GM18505 (cell line): ENCODE results near the gene CRIP2.

Experiments used
- ATAC-seq: cut with Tn5 transposase; IDR thresholded peaks from one replicate; pipeline ENCODE4 v1.9.1; 2021; ENCODE audit not compliant: unreplicated experiment
- POLR2A ChIP-seq: IDR thresholded peaks from 4 replicates; pipeline ENCODE4 v1.6.1; 2011; ENCODE audit warnings: borderline replicate concordance; ENCODE audit not compliant: insufficient read depth, insufficient read length; ENCODE audit errors: extremely low read depth

The CRIP2 gene

DNA sequence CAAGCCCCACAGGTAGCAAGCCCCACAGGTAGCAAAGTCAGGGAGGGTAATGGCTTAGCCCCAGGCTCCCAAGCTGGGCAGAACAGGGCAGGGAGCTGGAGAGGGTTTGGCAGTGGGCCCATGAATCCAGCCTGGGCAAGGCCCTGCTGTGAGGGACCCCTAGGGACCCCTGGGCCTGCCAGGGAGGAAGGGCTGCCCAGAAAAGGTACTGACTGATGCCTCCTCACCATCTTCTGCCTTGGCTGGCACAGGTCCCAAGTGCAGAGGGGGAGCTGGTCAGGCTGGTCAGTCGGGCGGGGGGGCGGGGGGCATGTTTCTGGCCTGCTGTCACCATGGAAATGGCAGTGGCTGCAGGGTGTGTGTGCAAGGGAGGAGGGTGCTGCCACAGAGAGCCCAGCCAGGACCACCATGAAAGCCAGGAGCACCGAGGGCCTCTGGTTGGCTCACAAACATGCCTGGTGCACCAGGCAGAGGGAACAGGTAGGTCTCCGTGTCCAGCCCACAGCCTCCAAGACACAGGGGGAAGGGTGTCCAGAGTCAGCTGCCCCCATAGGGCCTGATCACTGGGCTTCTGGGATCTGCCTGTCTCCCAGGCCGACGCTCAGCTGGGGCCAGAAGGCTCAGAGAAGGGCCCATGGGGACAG, 1.5 kb upstream of the CRIP2 start:
- no peak for ATAC-seq
- TF ChIP-seq POLR2A, result no peak

DNA sequence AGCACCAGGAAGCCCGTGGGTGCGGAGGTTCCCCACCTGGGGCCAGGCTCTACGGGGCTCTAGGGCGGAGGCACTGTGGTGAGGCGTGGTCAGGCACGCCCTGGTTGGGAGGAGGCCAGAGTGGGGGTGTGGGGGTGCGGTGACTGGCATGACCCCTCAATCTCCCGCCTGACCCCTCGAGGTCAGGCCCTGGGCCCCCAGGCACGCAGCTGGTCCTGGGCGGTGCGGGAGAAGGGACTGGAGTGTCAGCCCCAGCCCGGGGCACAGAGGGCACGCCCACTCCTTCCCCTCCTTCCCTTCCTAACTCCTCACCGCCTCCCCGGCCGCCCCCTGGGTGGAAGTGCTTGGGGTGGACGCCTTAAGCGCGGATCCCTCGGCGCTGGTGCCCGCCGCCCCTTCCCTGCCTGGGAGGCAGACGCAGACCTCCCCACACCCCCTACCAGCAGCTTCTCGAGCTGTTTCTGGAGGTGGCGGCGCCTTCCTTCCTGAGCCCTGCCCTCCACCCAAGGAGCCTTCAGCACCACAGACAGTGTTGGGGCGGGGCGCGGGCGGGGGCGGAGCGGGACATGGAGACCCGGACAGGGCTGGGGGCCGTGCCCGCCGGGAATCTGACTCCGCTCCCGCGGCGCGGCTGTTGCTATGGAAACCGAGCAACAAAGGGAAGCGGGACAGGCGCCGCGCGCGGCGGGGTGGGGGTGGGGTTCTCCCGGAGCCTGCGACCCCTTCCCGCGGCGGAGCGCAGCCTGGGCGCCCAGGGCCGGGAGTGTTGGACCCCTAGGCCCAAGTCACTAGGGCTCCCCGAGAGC, 741 bp upstream of the CRIP2 start:
- TF ChIP-seq POLR2A, result no peak
- ATAC-seq, result no peak

DNA sequence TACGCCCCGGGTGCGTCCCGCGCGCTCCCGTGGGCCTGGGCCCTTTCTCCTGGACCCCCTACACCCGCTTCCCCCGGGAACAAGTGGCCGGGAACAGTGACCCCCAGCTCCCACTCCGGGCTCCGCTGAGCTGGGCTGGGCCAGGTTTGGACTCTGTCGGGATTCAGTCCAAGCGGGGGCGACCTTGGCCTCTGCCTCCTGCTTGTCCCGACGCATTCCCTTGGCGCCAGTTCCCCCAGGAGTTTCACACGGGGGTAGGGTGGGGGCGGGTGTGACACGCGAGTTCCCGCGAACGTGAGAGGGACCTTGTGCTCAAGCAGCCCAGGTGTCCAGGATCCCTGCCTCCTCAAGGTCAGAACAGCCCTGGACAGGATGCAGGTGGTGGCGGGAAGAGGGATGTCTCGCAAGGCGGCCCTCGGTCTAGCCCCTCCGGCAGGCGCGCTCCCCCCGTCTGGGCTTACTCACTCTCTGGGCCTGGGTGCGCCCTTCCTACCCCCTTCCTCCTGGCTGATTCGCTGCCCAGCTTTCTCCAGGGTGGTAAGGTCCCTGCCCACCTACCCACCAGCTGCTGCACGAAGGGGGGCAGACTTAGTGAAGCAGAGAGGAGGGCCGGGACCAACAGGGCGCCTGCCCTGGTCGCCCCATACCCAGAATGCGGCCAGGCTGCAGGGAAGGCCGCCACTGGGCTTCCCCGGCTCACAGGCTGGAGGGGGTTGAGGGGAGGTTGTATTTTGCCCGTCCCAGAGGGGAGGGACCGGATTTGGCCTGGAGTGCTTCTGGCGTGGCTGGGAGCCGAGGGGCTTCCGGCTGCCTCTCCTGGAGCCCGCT, 862 bp downstream of the CRIP2 start:
- TF ChIP-seq POLR2A, result no peak
- ATAC-seq, result no peak

DNA sequence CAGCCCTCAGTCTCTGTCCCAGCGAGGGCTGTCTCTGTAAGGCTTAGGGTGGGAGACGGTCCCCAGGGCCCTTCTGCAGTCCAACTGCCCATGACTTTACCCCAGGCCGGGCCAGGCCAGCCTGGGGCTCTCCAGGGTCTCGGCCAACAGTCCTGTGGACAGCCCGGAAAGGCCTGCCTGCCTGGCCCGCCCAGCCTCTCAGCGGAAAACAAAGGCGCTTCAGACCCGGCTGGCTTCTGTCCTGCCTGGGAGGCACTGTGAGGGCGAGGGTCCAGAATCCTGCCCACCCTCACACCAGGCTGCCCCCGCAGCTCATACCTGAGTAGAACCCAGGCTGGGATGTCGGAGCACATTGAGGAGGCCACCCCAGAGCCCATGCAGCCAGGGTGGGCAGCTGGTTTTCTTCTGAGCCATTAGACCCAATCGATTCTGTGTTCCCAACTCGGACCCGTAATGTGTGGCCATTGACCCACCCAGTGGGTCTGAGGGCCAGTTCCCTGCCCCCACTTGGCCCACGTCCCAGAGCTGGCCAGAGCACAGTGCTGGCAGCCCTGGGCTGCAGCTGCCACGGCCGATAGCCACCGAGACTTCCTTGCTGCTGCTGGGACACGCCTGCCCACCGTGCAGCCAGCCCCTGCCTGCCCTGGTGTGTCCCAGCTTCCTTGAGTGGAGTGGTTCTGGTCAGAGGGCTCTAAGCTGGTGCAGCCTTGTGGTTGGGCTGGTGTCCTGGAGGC, 1.6 kb downstream of the CRIP2 start:
- TF ChIP-seq POLR2A, result no peak
- no peak for ATAC-seq

DNA sequence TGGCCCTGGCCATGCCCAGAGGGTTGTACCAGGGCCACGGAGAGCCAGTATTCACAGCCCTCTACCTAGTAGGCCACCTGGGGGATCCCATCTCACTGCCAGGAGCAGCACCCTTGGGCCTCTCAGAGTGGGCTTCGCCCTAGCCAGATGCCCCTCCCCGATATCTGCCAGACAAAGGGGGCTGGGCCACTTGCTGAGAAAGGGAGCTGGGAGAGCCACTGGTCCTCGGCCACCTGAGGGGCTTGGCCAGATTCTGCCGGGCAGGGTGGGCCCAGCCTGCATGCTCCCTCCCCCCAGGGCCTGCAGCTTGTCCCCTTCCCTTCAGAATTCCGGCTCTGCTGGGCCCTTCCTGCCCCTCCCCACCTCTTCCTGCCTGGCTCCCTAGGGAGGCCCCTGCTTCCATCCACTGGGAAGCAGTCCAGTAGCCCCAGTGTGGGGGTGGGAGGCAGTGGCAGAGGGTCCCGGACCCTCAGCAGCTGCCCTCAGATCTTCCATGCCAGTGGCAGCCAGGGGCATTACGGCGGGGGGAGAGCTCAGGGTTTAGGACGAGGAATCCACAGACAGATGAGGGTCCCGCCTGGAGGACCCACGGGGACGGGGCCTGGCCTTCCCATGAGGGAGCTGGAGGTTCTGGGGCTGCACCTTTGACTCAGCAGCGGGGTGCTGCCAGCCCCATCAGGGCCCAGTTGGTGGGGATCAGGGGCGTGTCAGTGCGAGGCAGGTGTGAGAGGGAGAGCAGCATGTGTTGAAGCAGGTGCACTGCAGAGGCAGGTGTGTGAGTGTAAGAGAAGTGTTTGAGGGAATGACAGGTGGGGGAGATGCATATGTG, 2.4 kb downstream of the CRIP2 start:
- TF ChIP-seq POLR2A, result no peak
- ATAC-seq, result no peak

DNA sequence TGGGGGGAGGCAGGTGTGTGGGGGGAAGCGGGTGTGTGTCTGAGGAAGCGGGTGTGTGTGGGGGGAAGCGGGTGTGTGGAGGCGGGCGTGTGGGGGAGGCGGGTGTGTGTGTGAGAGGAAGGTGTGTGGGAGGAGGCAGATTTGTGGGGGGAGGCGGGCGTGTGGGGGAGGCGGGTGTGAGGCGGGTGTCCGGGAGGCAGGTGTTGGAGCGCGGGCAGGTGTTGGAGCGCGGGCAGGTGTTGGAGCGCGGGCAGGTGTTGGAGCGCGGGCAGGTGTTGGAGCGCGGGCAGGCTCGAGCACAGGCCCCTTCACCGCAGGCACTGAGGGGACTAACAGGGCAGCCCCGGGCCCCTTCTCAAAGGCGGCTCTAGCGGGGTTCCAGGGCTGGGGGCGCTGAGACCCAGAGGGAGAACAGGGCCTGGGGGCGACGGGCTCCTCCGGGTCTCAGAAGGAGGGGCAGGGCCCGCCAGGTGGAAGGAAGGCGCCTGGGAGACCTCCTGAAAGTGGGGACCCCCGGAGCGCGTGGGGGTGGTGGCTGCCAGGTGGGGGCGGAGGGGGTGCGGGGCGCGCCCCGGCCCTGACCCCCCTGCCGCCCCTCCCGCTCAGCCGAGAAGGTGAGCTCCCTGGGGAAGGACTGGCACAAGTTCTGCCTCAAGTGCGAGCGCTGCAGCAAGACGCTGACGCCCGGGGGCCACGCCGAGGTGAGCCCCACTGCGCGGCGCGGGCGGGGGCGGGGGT, 3.2 kb downstream of the CRIP2 start:
- no peak for ATAC-seq

DNA sequence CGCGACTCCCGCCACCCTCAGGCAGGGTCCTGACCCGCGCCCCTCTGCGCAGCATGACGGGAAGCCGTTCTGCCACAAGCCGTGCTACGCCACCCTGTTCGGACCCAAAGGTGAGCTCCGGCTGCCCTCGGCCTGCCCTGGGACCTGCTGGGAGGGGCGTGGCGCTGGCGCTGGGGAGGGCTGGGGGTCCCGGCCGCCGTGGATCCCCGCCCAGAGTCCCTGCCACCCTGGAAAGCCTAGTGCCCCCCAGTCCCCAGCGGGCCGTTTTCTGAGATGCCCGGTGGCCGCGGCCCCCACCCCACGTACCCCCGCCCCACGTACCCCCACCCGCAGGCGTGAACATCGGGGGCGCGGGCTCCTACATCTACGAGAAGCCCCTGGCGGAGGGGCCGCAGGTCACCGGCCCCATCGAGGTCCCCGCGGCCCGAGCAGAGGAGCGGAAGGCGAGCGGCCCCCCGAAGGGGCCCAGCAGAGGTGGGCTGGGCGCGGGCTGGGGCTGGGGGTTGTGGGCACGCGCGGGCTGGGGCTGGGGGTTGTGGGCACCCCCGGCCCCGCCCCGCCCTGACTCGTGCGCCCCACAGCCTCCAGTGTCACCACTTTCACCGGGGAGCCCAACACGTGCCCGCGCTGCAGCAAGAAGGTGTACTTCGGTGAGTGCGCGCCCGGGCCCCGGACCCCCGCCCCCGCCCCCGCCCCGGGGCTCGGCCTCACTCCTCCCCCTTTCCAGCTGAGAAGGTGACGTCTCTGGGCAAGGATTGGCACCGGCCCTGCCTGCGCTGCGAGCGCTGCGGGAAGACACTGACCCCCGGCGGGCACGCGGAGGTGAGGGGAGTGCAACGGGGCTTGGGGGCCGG, 4.0 kb downstream of the CRIP2 start:
- no peak for TF ChIP-seq POLR2A
- no peak for ATAC-seq

More for the DNA sequence above, 3.2 kb downstream of the CRIP2 start:
- TF ChIP-seq POLR2A, result no peak

DNA sequence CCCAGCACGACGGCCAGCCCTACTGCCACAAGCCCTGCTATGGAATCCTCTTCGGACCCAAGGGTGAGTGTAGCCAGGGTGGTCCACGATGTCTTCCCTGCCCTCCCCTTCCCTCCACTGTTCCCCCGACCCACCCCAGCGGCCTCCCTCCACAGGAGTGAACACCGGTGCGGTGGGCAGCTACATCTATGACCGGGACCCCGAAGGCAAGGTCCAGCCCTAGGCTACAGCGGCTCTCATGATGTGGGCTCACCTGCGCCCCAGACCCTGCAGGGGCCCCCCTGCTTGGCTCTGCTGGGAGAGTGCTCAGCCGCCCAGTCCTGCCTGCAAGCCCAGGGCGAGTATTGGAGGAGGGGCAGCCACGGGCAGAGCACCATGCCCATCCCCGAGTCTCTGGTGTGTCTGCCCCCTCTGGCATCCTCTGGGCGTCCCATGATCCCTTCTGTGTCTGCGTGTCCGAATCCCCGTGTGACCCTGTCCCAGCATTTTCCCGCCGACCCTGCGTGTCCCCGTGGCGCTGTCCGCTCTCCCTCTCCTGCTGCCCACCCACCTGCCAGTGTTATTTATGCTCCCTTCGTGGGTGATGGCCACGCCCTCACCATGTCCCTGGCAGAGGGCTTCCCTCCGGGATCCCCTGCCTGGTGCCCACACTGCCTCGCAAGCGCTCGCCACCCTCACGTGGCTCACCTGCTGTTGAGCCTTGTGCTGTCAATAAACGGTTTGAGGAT, 5.0 kb downstream of the CRIP2 start:
- TF ChIP-seq POLR2A, result no peak
- ATAC-seq, result no peak

DNA sequence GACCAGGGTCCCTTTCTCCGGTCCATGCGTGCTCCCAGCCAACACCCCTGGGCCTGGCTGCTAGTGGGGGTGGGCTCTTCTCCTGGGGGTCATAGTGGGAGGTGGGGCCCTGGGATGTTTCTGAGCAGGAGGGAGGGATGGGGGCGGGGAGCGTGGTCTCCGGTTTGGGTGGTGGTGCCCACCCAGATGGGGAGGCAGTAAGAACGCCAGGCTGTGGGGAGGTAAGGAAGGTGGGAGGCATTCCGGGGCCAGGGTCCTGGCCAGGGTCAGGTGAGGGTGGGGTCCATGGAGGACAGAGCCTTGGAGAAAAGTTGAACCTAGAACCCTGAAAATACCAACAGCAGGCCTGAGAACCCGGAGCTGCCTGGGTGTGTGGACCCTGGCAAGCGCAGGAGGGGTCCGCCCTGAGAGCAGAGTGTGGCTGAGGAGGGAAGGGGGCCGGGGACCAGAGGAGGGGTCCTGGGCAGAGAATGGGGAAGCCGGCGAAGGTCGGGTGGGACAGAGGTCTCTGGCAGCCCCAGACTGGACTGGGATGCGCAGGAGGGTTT, 5.7 kb downstream of the CRIP2 start:
- no peak for ATAC-seq
- no peak for TF ChIP-seq POLR2A

DNA sequence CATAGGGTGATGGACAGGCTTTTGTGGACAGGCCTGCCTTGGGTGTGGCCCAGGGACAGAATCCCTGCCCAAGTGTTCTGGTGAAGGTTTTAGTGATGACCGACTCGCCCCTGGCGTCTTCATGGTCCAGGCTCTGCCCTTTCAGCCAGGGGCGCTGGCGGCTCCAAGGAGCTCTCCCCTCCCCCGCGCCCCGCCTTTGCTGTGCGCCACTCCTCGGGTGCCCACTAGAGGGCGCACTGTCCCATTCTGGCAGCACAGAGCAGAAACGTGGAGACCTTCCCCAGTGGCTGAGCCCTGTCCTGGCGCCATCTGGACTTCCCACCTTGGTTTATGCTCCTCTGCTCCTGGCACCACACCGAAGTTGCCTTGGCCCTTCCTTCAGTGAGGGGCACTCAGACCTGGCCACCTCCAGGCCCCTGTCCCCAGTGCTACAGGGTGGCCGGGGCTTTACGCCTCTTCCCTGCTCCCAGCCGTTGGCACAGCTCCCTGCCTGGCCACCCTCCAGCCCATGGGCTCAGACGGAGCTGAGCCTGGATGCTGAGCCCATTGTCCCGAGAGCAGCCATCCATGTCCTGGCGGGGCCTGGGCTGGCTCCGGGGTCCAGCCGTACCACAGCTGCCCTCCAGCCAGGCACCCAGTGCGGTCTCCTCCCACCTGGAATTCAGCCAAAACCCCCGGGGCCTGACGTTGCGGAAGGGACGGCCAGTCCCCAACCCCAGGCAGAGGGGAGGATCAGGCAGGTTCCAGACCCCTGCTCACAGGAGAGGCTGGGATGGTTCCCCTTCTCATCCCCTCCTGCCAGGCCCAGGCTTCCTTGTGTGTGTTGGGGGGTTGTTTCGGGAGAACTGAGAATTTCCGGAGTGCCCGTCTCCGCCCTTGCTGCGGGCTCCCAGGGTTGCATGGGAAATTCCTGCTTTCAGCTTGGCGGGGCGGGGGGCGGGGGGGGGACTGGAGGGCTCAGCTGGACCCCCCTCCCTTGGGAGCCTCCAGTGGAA, 6.5 kb downstream of the CRIP2 start:
- peak; percentile 61 for ATAC-seq
- TF ChIP-seq POLR2A, result no peak
